ENCODE measurements around the gene ZDHHC11.

The ZDHHC11 gene

DNA sequence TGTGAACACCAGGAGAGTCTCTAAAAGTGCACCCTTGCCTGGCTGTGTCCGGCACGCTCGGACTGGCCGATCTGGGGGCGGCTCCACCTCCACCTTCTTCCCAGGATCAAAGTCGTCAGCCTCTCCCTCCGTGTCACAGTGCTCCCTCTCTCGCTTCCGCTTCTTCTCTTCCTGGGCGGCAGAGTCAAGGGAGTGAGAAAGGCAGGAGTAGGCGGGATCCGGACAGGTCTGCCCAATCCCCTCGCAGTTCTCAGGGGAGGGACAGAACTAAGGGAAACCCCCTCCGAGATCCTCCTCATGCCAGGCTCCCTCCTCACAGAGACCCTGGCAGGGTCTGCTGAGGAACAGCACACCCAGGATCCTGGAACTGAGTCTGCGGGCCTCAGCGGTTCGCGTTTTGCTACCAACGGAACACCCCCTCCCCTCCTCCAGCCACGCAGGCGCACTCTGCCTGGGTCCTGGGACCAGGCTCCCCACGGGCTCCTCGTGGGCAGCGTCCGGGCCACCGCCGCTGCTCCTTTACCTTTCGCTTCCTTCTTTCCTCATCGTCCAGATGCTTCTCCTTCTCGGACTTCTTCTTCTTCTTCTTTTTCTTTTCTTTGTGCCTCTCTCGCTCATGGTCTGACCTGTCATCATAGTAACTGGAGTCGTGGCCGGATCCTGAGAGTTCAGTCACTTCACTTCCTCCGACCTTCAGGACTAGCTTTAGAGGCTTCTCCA, 40.5 kb upstream of the ZDHHC11 start:
- no peak for DNase-seq (ENCODE audit: low read depth, low spot score)
- TF ChIP-seq, protein P1, sequence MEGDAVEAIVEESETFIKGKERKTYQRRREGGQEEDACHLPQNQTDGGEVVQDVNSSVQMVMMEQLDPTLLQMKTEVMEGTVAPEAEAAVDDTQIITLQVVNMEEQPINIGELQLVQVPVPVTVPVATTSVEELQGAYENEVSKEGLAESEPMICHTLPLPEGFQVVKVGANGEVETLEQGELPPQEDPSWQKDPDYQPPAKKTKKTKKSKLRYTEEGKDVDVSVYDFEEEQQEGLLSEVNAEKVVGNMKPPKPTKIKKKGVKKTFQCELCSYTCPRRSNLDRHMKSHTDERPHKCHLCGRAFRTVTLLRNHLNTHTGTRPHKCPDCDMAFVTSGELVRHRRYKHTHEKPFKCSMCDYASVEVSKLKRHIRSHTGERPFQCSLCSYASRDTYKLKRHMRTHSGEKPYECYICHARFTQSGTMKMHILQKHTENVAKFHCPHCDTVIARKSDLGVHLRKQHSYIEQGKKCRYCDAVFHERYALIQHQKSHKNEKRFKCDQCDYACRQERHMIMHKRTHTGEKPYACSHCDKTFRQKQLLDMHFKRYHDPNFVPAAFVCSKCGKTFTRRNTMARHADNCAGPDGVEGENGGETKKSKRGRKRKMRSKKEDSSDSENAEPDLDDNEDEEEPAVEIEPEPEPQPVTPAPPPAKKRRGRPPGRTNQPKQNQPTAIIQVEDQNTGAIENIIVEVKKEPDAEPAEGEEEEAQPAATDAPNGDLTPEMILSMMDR (IDR thresholded peaks at IDR 0.05; ENCODE audit: insufficient read depth, low read length, missing control alignments): no peak
- POLR2A ChIA-PET: no interaction called here
- CTCF ChIA-PET: interaction anchor here (1.2 to 5.5 kb wide), 4 partner anchors 11 to 219 kb away, joined by 3 to 55 read pairs (median 21); no protein-coding TSS in a partner anchor
- H3K4me3 ChIP-seq (ENCODE audit: low read depth, low read length): peak overlapping the region; percentile 95

DNA sequence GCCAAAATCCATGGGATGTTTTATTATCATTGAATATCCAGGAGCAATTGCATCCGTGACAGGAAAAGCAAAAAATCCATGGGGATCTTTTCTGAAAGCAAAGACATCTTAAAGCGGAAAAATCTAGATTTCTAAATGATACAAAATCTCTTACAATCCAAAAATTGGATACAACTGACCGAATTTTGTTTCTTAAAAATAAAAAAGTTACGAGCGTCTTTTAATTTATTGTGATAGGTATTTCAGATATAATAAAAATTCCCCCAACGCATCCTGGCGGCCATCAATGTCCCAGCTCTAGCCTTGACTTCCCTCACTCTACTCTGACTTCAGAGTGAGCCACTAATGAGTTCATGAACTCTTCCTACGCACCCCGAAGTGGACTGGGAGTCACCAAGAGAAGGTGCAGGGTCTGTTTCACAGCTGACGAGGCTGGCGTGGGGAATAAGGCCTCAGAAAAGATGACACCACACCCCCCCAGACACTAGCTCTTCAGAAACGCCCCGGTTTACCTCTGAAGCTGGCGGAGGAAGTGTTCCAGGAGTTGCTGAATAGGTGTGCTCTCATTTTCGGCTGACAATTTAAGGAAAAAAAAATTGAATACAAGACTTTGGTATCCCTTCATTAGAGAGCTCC, 38.4 kb upstream of the ZDHHC11 start:
- DNase-seq (ENCODE audit: low read depth, low spot score): no peak
- ChIA-PET POLR2A (no interaction called here), CTCF (interaction anchor here (0.6 to 5.1 kb wide), 4 partner anchors 13 to 217 kb away, joined by 3 to 24 read pairs (median 4); no protein-coding TSS in a partner anchor)
- TF ChIP-seq, protein P1 (IDR thresholded peaks at IDR 0.05; ENCODE audit: insufficient read depth, low read length, missing control alignments): no peak
- no peak overlapping the region for H3K4me3 ChIP-seq (ENCODE audit: low read depth, low read length)

DNA sequence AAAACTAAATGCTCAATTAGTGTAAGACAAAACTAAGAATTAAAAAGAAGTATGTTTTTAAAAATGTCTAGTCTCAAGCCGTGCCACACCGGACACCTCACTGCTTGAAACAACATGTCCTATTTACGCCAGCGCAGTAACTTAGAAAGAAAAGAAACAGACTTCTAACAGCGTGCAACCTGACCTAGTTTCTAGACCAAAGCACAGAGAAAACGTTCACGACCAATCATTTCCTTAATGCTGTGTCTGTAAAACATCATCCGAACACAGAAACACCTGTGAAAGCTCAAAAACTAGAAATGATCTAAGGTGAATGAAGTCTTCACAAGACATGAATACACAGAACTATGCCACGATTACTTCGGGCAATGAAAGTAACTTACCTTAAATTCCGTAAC, 37.9 kb upstream of the ZDHHC11 start:
- DNase-seq (ENCODE audit: low read depth, low spot score): no peak
- ChIA-PET POLR2A (no interaction called here), CTCF (interaction anchor here (0.6 to 5.1 kb wide), 3 partner anchors 14 to 216 kb away, joined by 3 to 24 read pairs (median 4); no protein-coding TSS in a partner anchor)
- no peak overlapping the region for H3K4me3 ChIP-seq (ENCODE audit: low read depth, low read length)
- TF ChIP-seq, protein P1 (IDR thresholded peaks at IDR 0.05; ENCODE audit: insufficient read depth, low read length, missing control alignments): no peak

DNA sequence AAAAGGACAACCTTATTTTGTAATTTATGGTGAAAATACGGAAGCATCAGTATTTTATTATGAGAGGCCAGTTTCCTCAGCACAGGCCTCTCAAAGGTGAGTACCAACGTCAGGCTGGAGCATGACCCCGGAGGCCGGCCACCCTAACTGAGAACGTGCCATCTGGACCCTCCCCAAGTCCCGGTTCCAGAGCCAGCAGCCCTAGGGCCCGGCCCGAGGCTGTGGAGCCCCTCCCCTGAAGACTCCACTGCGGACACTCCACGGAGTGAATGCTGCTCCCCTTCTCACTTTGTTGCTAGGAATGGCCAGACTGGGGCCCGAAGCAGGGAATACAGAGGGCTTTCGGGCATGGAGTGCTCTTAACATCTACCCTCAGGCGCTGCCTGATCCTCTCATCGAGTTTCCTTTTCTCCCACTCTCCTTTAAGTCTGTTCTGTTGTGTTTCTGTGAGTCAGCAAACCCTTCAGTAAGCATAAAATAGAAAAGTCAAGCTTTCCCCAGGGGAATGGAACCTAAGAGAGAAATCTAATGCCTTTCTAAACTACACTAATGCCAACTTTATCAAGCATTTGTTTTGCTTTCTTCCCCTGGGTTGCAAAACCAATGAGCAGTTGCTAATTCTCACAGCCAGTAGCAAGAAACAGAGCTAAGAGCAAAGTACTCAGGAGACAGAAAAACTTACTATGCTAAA, 37.3 kb upstream of the ZDHHC11 start:
- ChIA-PET POLR2A (no interaction called here), CTCF (interaction anchor here (1.5 to 5.1 kb wide), 2 partner anchors 14 to 215 kb away, joined by 4 to 24 read pairs; no protein-coding TSS in a partner anchor)
- TF ChIP-seq, protein P1 (IDR thresholded peaks at IDR 0.05; ENCODE audit: insufficient read depth, low read length, missing control alignments): no peak
- no peak overlapping the region for H3K4me3 ChIP-seq (ENCODE audit: low read depth, low read length)
- no peak for DNase-seq (ENCODE audit: low read depth, low spot score)

DNA sequence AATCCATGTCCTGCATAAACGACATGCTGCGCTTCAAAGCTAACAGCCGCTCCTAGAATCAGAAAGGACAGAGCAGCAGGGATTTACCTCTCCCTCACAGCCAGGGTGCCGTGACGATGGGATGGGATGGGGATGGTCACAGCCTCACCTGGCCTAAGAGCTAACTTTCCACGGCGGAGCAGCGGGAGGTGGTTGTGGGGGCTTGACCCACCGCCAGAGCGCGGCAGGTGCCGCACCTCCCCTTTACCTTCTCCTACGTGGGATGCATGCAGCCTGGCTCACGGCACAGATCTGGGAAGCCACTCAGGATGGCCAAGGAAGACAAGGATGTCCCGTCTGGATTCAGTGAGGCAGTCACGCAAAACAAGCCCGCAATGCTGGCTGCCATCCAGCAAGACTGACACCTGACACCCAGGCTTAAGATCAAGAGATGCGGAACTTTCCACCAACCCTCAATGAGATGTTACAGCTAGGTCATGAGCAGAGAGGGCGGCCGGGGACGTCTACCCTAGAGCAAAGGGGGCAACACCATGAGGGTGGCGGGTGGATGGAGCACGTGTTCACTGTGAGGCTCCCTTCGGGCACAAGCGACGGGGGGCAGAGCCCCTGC, 36.0 kb upstream of the ZDHHC11 start:
- POLR2A ChIA-PET: no interaction called here
- no peak for DNase-seq (ENCODE audit: low read depth, low spot score)
- TF ChIP-seq, protein P1 (IDR thresholded peaks at IDR 0.05; ENCODE audit: insufficient read depth, low read length, missing control alignments): no peak
- CTCF ChIA-PET: interaction anchor here (5.1 kb wide), 1 partner anchor 15 kb away, joined by 24 read pairs; no protein-coding TSS in a partner anchor
- H3K4me3 ChIP-seq (ENCODE audit: low read depth, low read length): no peak overlapping the region

Measured in AG04449 (cell line).